ENCODE data around the gene CCDC30.

Gene CCDC30

GRCh38 chr1:42639116-42639515 is 176.0 kb downstream of the CCDC30 start:
- no peak overlapping the region for H2AFZ ChIP-seq
- H3K79me2 ChIP-seq: no peaks in the 10 kb centered on the region
- no peaks in the 10 kb centered on the region for H3K27me3 ChIP-seq (ENCODE audit: control insufficient read depth, insufficient read depth, low read length)
- no peaks in the 10 kb centered on the region for H3K9me3 ChIP-seq (ENCODE audit: control insufficient read depth, low read length)
- H3K4me2 ChIP-seq (ENCODE audit: low read length): no peak overlapping the region
- no peak overlapping the region for H3K9ac ChIP-seq
- no peak overlapping the region for H3K4me3 ChIP-seq (ENCODE audit: low read depth, low read length)
- no peak for TF ChIP-seq CTCF (IDR thresholded peaks at IDR 0.05)
- no peak overlapping the region for H3K27ac ChIP-seq
- H3K36me3 ChIP-seq (ENCODE audit: control insufficient read depth, insufficient read depth, low read length): no peaks in the 10 kb centered on the region
- no peaks in the 10 kb centered on the region for H3K4me1 ChIP-seq

DNA sequence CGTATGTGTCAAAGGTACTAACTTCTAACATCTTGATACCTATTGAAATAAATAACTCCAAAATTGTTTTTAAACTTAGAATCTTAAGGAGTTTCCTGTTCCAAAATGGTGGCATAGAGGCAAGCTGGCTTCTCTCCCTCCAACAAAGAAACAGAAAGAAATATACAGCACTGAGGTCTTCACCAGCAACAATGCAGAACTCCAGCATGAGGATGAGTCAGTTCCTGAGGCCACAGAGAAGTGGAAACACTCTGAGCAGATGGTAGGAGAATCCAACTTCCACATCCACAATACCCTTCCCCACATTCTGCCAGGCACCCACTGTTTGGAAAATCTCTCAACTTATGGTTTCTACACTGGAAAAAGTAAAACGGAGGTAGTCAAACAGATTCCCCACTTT is 183.0 kb downstream of the CCDC30 start:
- no peak overlapping the region for H3K4me2 ChIP-seq (ENCODE audit: low read length)
- H3K79me2 ChIP-seq: no peaks in the 10 kb centered on the region

DNA sequence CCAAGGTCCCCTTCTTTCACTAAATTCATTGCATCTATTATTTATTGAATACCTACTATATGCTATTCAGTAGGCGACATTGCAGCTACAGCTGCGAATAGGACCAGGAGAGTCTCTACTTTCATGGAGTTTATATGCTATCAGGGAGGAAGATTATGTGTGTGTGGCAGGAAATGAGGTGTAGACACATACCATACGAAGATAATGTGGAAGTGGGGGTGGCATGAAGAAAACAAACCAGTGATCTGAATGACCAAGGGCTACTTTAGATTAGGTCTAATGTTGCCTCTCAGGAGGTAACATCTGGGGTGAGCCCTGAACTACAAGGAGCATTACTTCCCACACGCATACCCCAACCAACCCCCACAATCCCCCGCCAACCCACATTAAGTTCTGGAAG is 194.1 kb downstream of the CCDC30 start:
- Histone ChIP-seq H3K9me3 (ENCODE audit: control insufficient read depth, low read length) (no peaks in the 10 kb centered on the region), H3K27me3 (ENCODE audit: control insufficient read depth, insufficient read depth, low read length) (no peaks in the 10 kb centered on the region), H3K4me1 (peaks cover 4% of the 10 kb centered on the region), H3K36me3 (ENCODE audit: control insufficient read depth, insufficient read depth, low read length) (no peaks in the 10 kb centered on the region), H3K4me2 (ENCODE audit: low read length) (no peak overlapping the region), H3K27ac (no peak overlapping the region), H3K4me3 (ENCODE audit: low read depth, low read length) (peak overlapping the region; percentile 81), H3K79me2 (no peaks in the 10 kb centered on the region), H3K9ac (no peak overlapping the region), H2AFZ (peak overlapping the region; percentile 90)
- TF ChIP-seq CTCF (IDR thresholded peaks at IDR 0.05): no peak

More for the DNA sequence above, 183.0 kb downstream of the CCDC30 start:
- Histone ChIP-seq H2AFZ (no peak overlapping the region), H3K27ac (no peak overlapping the region), H3K4me1 (no peaks in the 10 kb centered on the region), H3K9me3 (ENCODE audit: control insufficient read depth, low read length) (no peaks in the 10 kb centered on the region), H3K4me3 (ENCODE audit: low read depth, low read length) (no peak overlapping the region), H3K9ac (no peak overlapping the region), H3K27me3 (ENCODE audit: control insufficient read depth, insufficient read depth, low read length) (no peaks in the 10 kb centered on the region), H3K36me3 (ENCODE audit: control insufficient read depth, insufficient read depth, low read length) (peaks cover 2% of the 10 kb centered on the region)
- no peak for TF ChIP-seq CTCF (IDR thresholded peaks at IDR 0.05)

DNA sequence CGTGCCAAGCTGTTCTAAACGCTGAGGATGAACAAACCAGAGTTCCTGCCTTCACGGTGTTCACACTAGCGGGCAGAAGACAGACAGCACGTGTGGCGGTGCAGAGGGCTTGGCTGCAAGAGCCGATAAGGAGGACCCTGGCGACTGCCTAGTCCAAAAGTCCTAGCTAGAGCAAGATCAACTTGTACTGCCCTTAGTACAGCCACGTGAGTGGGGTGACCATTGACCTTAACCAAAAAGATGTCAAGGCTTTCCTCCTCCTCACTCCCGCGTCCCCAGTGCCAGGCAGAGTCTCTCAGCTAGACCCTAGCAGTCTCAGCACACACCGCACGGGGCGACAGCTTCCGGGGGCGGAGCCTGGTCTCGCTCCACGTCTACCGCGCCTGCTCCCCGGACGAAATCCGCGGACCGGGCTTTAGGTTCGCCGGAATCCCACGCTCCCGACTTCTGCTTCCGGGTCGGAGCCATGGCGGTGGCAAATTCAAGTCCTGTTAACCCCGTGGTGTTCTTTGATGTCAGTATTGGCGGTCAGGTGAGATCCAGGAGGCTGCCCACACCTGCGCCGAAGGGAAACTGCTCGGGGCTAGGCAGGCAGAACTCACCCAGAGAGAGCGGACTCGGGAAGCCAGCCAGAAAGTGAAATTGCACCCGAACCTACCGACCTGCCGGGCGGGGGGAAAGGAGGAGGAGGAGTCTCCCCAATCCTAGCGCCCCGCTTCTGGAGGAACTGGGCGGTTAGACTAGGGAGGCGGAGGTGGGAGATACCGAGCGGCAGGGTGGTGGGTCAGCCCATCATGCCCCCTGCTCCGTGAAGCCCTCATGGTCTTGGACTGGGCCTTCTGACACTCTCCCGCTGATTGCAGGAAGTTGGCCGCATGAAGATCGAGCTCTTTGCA is 195.1 kb downstream of the CCDC30 start, which contains the start of gene PPIH:
PPIH (plus strand) TSS at position 443 of the 896 bp plus-strand sequence; CDS start at position 467, 24 bp downstream.
- Histone ChIP-seq H3K36me3 (ENCODE audit: control insufficient read depth, insufficient read depth, low read length) (no peaks in the 10 kb centered on the region), H3K27me3 (ENCODE audit: control insufficient read depth, insufficient read depth, low read length) (no peaks in the 10 kb centered on the region), H2AFZ (peak within 1 kb of the TSS; percentile 90), H3K4me3 (ENCODE audit: low read depth, low read length) (peak within 1 kb of the TSS; percentile 81), H3K4me1 (peaks cover 4% of the 10 kb centered on the region), H3K9ac (no peak within 1 kb of the TSS), H3K79me2 (no peaks in the 10 kb centered on the region), H3K4me2 (ENCODE audit: low read length) (peak within 1 kb of the TSS; percentile 99), H3K9me3 (ENCODE audit: control insufficient read depth, low read length) (no peaks in the 10 kb centered on the region), H3K27ac (peak within 1 kb of the TSS; percentile 68)
- peak; percentile 6 for TF ChIP-seq CTCF (IDR thresholded peaks at IDR 0.05)
